ENCODE data around the gene ICAM5. TPM values are rescaled to one million over a fixed set of nuclear protein-coding genes. Genes with fewer than 3 reads are reported as not detected.

Gene ICAM5
- total RNA-seq, 1 donor from 2014 or later = 0.49 TPM

GRCh38 chr19:10339977-10340376 lies 50.2 kb downstream of the ICAM5 start:
- no peak for DNase-seq (ENCODE audit: low spot score)

- DNase-seq (ENCODE audit: low spot score) = no peak
Measured at GRCh38 chr19:10343495-10343894, 53.7 kb downstream of the ICAM5 start.

- no peak for DNase-seq (ENCODE audit: low spot score)
Measured at GRCh38 chr19:10344780-10345179, 55.0 kb downstream of the ICAM5 start.

Other genes with a start within 250 kb of the ICAM5 start
- 71.4 TPM for gene SHFL, start 203.6 kb upstream of the ICAM5 start, total RNA-seq
- 1.2 TPM for gene ANGPTL6, start 187.3 kb upstream of the ICAM5 start, total RNA-seq
- 35.0 TPM for gene PPAN, start 183.6 kb upstream of the ICAM5 start, total RNA-seq
- gene P2RY11, start 178.3 kb upstream of the ICAM5 start, total RNA-seq = 17.8 TPM
- 227 TPM for gene EIF3G, start 170.1 kb upstream of the ICAM5 start, total RNA-seq
- gene DNMT1, start 95.0 kb upstream of the ICAM5 start, total RNA-seq = 44.1 TPM
- 9.5 TPM for gene S1PR2, start 58.6 kb upstream of the ICAM5 start, total RNA-seq
- 48.7 TPM for gene MRPL4, start 37.7 kb upstream of the ICAM5 start, total RNA-seq
- gene ICAM1, start 18.8 kb upstream of the ICAM5 start, total RNA-seq = 8.5 TPM
- gene ICAM4, start 3.0 kb upstream of the ICAM5 start, total RNA-seq = 0.72 TPM
- 7.3 TPM for gene ZGLP1, start 19.9 kb downstream of the ICAM5 start, total RNA-seq
- 21.8 TPM for gene FDX2, start 26.1 kb downstream of the ICAM5 start, total RNA-seq
- gene RAVER1, start 43.6 kb downstream of the ICAM5 start, total RNA-seq = 44.6 TPM
- 14.7 TPM for gene ICAM3, start 49.7 kb downstream of the ICAM5 start, total RNA-seq
- gene TYK2, start 90.6 kb downstream of the ICAM5 start, total RNA-seq = 142 TPM
- 138 TPM for gene CDC37, start 113.6 kb downstream of the ICAM5 start, total RNA-seq
- gene PDE4A, start 130.6 kb downstream of the ICAM5 start, total RNA-seq = 15.6 TPM
- 81.7 TPM for gene KEAP1, start 213.4 kb downstream of the ICAM5 start, total RNA-seq
- 0.20 TPM for gene S1PR5, start 227.5 kb downstream of the ICAM5 start, total RNA-seq